H9 (cell line): Measurements from ENCODE around the gene TRABD. TPM values are rescaled to one million over a fixed set of nuclear protein-coding genes. Genes with fewer than 3 reads are reported as not detected.

Experiments
- DNase-seq: peaks from one replicate; pipeline ENCODE4 v3.0.0-alpha.2; 2017
- H2AFZ ChIP-seq: one replicate; pipeline ENCODE4 v1.6.1; 2013; ENCODE audit warnings: mild to moderate bottlenecking, low read length, control low read depth, moderate library complexity
- H2AK5ac ChIP-seq: 2 replicates; pipeline ENCODE4 v1.6.1; 2013; ENCODE audit warnings: low read length, control low read depth, mixed read lengths; ENCODE audit not compliant: insufficient read length
- H2BK120ac ChIP-seq: one replicate; pipeline ENCODE4 v1.6.1; 2013; ENCODE audit warnings: low read depth, mild to moderate bottlenecking, low read length, control low read depth, inconsistent platforms; ENCODE audit not compliant: poor library complexity, severe bottlenecking
- H2BK12ac ChIP-seq: 2 replicates; pipeline ENCODE4 v1.6.1; 2013; ENCODE audit warnings: low read length, control low read depth, mixed read lengths, low read depth; ENCODE audit not compliant: insufficient read length
- H2BK15ac ChIP-seq: 2 replicates; pipeline ENCODE4 v1.6.1; 2013; ENCODE audit warnings: low read depth, low read length, control low read depth
- H2BK20ac ChIP-seq: one replicate; pipeline ENCODE4 v1.6.1; 2013; ENCODE audit warnings: low read depth, mild to moderate bottlenecking, low read length, control low read depth, inconsistent platforms; ENCODE audit not compliant: poor library complexity, severe bottlenecking
- H2BK5ac ChIP-seq: 2 replicates; pipeline ENCODE4 v1.6.1; 2013; ENCODE audit warnings: low read length, control low read depth, mixed read lengths; ENCODE audit not compliant: insufficient read length
- H3K14ac ChIP-seq: 2 replicates; pipeline ENCODE4 v1.6.1; 2013; ENCODE audit warnings: low read length, control low read depth; ENCODE audit not compliant: insufficient read depth
- H3K18ac ChIP-seq: 2 replicates; pipeline ENCODE4 v1.6.1; 2013; ENCODE audit warnings: low read depth, mild to moderate bottlenecking, mixed read lengths, low read length, control low read depth; ENCODE audit not compliant: insufficient read length
- H3K23ac ChIP-seq: 2 replicates; pipeline ENCODE4 v1.6.1; 2013; ENCODE audit warnings: low read length, control low read depth, mixed read lengths, low read depth; ENCODE audit not compliant: insufficient read length
- H3K23me2 ChIP-seq: 2 replicates; pipeline ENCODE4 v1.6.1; 2013; ENCODE audit warnings: low read depth, mild to moderate bottlenecking, mixed read lengths, low read length, control low read depth; ENCODE audit not compliant: insufficient read length, poor library complexity, severe bottlenecking
- H3K27ac ChIP-seq: 2 replicates; pipeline ENCODE4 v1.5.1; 2013; ENCODE audit warnings: low read length, control low read depth, mixed read lengths, low read depth; ENCODE audit not compliant: insufficient read length
- H3K27me3 ChIP-seq: 2 replicates; pipeline ENCODE4 v1.6.1; 2013; ENCODE audit warnings: low read length, control low read depth, inconsistent platforms; ENCODE audit not compliant: insufficient read depth
- H3K4ac ChIP-seq: 2 replicates; pipeline ENCODE4 v1.6.1; 2013; ENCODE audit warnings: low read depth, mild to moderate bottlenecking, control low read depth, inconsistent platforms, low read length, moderate library complexity
- H3K4me1 ChIP-seq: 2 replicates; pipeline ENCODE4 v1.6.1; 2013; ENCODE audit warnings: low read length, control low read depth, inconsistent platforms; ENCODE audit not compliant: insufficient read depth
- H3K4me2 ChIP-seq: 2 replicates; pipeline ENCODE4 v1.6.1; 2013; ENCODE audit warnings: low read length, control low read depth, mixed read lengths; ENCODE audit not compliant: insufficient read length, insufficient read depth
- H3K56ac ChIP-seq: 2 replicates; pipeline ENCODE4 v1.6.1; 2013; ENCODE audit warnings: low read depth, mild to moderate bottlenecking, mixed read lengths, low read length, control low read depth; ENCODE audit not compliant: insufficient read length
- H3K79me1 ChIP-seq: 2 replicates; pipeline ENCODE4 v1.6.1; 2013; ENCODE audit warnings: low read depth, mild to moderate bottlenecking, moderate library complexity, low read length, control low read depth, inconsistent platforms; ENCODE audit not compliant: insufficient read depth, poor library complexity, severe bottlenecking
- H3K79me2 ChIP-seq: 2 replicates; pipeline ENCODE4 v1.6.1; 2013; ENCODE audit warnings: low read length, control low read depth, inconsistent platforms; ENCODE audit not compliant: insufficient read depth
- H3K9ac ChIP-seq: 2 replicates; pipeline ENCODE4 v1.6.1; 2013; ENCODE audit warnings: low read length, control low read depth, mixed read lengths; ENCODE audit not compliant: insufficient read length; ENCODE audit errors: extremely low read depth
- H3K9me3 ChIP-seq: one replicate; pipeline ENCODE4 v1.6.1; 2013; ENCODE audit warnings: low read depth, low read length, inconsistent platforms; ENCODE audit not compliant: control insufficient read depth
- H3T11ph ChIP-seq: one replicate; pipeline ENCODE4 v1.6.1; 2013; ENCODE audit warnings: mild to moderate bottlenecking, low read length, control low read depth, inconsistent platforms
- H4K20me1 ChIP-seq: one replicate; pipeline ENCODE4 v1.6.1; 2013; ENCODE audit not compliant: control insufficient read depth, insufficient read length, insufficient read depth
- H4K5ac ChIP-seq: 2 replicates; pipeline ENCODE4 v1.6.1; 2013; ENCODE audit warnings: low read depth, mild to moderate bottlenecking, mixed read lengths, low read length, control low read depth; ENCODE audit not compliant: insufficient read length
- H4K8ac ChIP-seq: replicated peaks from 2 replicates; pipeline ENCODE4 v1.6.1; 2013; ENCODE audit warnings: low read length, control low read depth, mixed read lengths, low read depth; ENCODE audit not compliant: insufficient read length
- H4K91ac ChIP-seq: 2 replicates; pipeline ENCODE4 v1.6.1; 2013; ENCODE audit warnings: low read depth, mild to moderate bottlenecking, moderate library complexity, mixed read lengths, low read length, control low read depth; ENCODE audit not compliant: insufficient read length
- H3K27ac Mint-ChIP-seq, 3 experiments: 2 replicates in 2 of 3; 3 replicates in 1 of 3; pipeline ENCODE4 v1.8.0; 2020 to 2021; ENCODE audit warnings: mixed read lengths in 3 of 3, mild to moderate bottlenecking in 1 of 3, moderate library complexity in 1 of 3
- H3K27me3 Mint-ChIP-seq: 2 replicates; pipeline ENCODE4 v1.8.0; 2021; ENCODE audit warnings: low read depth, mild to moderate bottlenecking, moderate library complexity, mixed read lengths
- H3K36me3 Mint-ChIP-seq, 3 experiments: 2 replicates in 2 of 3; 3 replicates in 1 of 3; pipeline ENCODE4 v1.8.0; 2020 to 2021; ENCODE audit warnings: low read depth in 3 of 3, mixed read lengths in 3 of 3; ENCODE audit not compliant: insufficient read depth in 1 of 3
- H3K4me1 Mint-ChIP-seq, 2 experiments: 2 replicates each; pipeline ENCODE4 v1.8.0; 2020; ENCODE audit warnings: mixed read lengths in 2 of 2
- H3K4me3 Mint-ChIP-seq, 2 experiments: 2 replicates in 1 of 2; 3 replicates in 1 of 2; pipeline ENCODE4 v1.8.0; 2020 to 2021; ENCODE audit warnings: mild to moderate bottlenecking in 2 of 2, mixed read lengths in 2 of 2, moderate library complexity in 1 of 2
- H3K9me3 Mint-ChIP-seq, 2 experiments: 2 replicates in 1 of 2; 3 replicates in 1 of 2; pipeline ENCODE4 v1.8.0; 2020; ENCODE audit warnings: mild to moderate bottlenecking in 2 of 2, mixed read lengths in 2 of 2, moderate library complexity in 1 of 2
- WGBS: extraction: QIAGEN DNeasy Blood & Tissue Kit; methylation state at CpG from one replicate; pipeline ENCODE4 v1.1.7; 2013; ENCODE audit warnings: missing lambda C conversion rate, low lambda C conversion rate, mixed read lengths; ENCODE audit not compliant: insufficient read length; ENCODE audit errors: extremely low coverage; 5-methylcytosine and 5-hydroxymethylcytosine counted together
- total RNA-seq: library from RNA; stranded (reverse); gene quantifications from 2 replicates; pipeline ENCODE4 v1.2.1, GENCODE V29; 2021
- TF ChIP-seq, protein P1 (sequence below): fragments of 200-600 bp; sonication (generic); conservative IDR thresholded peaks from 3 replicates; pipeline ENCODE4 v1.8.0; 2021; ENCODE audit warnings: antibody characterized with exemption, mild to moderate bottlenecking

TRABD gene
- total RNA-seq, 1 experiment from 2014 or later, result 47.8 TPM

GRCh38 chr22:50218153-50218995 lies 32.7 kb downstream of the TRABD start:
- no peak overlapping the region for H3K56ac ChIP-seq
- TF ChIP-seq, protein P1, sequence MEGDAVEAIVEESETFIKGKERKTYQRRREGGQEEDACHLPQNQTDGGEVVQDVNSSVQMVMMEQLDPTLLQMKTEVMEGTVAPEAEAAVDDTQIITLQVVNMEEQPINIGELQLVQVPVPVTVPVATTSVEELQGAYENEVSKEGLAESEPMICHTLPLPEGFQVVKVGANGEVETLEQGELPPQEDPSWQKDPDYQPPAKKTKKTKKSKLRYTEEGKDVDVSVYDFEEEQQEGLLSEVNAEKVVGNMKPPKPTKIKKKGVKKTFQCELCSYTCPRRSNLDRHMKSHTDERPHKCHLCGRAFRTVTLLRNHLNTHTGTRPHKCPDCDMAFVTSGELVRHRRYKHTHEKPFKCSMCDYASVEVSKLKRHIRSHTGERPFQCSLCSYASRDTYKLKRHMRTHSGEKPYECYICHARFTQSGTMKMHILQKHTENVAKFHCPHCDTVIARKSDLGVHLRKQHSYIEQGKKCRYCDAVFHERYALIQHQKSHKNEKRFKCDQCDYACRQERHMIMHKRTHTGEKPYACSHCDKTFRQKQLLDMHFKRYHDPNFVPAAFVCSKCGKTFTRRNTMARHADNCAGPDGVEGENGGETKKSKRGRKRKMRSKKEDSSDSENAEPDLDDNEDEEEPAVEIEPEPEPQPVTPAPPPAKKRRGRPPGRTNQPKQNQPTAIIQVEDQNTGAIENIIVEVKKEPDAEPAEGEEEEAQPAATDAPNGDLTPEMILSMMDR, result no peak
- Mint-ChIP-seq H3K27me3 (no peaks in the 10 kb centered on the region), H3K4me1 (peaks cover 5 to 9% of the 10 kb centered on the region in 2 experiments), H3K9me3 (peaks cover 0 to 2% of the 10 kb centered on the region in 2 experiments; a peak in 1 of 5 replicates), H3K27ac (no peak overlapping the region), H3K4me3 (no peak overlapping the region), H3K36me3 (peaks cover 24 to 79% (median 68%) of the 10 kb centered on the region in 3 experiments)
- H3K18ac ChIP-seq, result no peak overlapping the region
- H2BK20ac ChIP-seq, result no peak overlapping the region
- no peak overlapping the region for H2AFZ ChIP-seq
- H3K27ac ChIP-seq, result no peak overlapping the region
- no peak overlapping the region for H3K23ac ChIP-seq
- H3K14ac ChIP-seq, result no peak overlapping the region
- H4K91ac ChIP-seq, result no peak overlapping the region
- no peak overlapping the region for H2BK5ac ChIP-seq
- H2BK15ac ChIP-seq, result no peak overlapping the region
- no peaks in the 10 kb centered on the region for H3K4me1 ChIP-seq
- DNase-seq, result no peak
- H2AK5ac ChIP-seq, result no peak overlapping the region
- WGBS, result no CpG with 5 or more reads among the region's 43 CpGs
- no peaks in the 10 kb centered on the region for H3K9me3 ChIP-seq
- H3K4me2 ChIP-seq, result no peak overlapping the region
- H3K23me2 ChIP-seq, result no peaks in the 10 kb centered on the region
- no peaks in the 10 kb centered on the region for H3K79me1 ChIP-seq
- no peak overlapping the region for H3K9ac ChIP-seq
- H4K5ac ChIP-seq, result no peak overlapping the region
- H3K27me3 ChIP-seq, result no peaks in the 10 kb centered on the region
- no peak overlapping the region for H4K8ac ChIP-seq
- peaks cover 3% of the 10 kb centered on the region; the same call in 1 of the 2 replicates for H3K79me2 ChIP-seq
- no peak overlapping the region for H2BK120ac ChIP-seq
- H2BK12ac ChIP-seq, result no peak overlapping the region
- H3K4ac ChIP-seq, result no peak overlapping the region
- H4K20me1 ChIP-seq, result peaks cover 3% of the 10 kb centered on the region
- H3T11ph ChIP-seq, result no peak overlapping the region
